Stimulated activated naive CD4-positive, alpha-beta T cell (primary cell): Measurements from ENCODE around the gene PDLIM4.

Experiments used
- DNase-seq, 6 experiments: peaks; one replicate each; lab custom pipeline; 2025; lab: John Stamatoyannopoulos, UW

The PDLIM4 gene

DNA sequence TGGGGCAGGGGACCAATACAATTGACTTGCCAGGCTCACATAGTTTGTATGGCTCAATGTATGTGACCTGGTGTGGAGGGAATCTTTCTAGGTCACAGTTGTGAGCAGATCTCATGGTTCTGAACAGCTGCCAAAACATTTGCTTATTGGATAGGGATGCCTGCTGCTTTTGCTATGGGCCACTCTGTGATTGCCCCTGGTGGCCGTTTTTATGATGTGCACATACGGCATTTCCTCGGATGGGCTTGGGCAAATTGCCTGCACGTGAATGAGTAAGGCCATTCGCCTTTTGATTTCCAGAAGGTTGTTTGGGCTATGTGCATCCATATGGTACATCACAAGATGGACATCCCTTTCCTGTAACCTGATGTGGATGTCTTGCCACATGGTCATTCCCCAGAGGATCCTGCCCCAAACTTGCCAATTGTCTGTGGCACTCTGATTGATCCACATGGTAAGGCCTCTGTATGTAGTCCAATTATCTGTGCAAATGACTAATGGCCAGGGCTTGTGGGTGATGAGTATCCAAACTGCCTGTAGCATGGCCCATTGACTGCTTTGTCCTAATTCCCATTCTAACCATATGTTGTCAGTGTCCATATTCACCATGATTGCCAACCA is 26.0 kb downstream of the PDLIM4 start:
- DNase-seq = no peak

DNA sequence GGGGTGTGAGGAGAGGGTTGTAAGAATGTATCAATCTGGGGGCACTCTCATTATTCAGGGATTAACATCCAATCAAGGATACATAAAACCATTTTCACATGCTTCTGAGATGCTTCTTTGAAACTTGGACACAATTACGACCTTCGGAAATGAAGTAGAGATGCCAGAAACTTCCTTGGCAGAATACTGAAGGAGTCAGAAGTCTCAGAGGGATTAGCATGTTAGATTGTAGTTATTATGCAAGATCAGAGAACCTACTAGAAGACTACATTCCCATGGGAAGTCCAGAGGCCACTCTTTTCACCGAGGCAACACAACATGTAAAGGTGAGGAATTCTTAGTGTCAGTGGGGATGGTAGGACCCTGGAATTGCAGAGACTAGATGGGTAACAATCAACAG is 31.6 kb downstream of the PDLIM4 start:
- no peak for DNase-seq

DNA sequence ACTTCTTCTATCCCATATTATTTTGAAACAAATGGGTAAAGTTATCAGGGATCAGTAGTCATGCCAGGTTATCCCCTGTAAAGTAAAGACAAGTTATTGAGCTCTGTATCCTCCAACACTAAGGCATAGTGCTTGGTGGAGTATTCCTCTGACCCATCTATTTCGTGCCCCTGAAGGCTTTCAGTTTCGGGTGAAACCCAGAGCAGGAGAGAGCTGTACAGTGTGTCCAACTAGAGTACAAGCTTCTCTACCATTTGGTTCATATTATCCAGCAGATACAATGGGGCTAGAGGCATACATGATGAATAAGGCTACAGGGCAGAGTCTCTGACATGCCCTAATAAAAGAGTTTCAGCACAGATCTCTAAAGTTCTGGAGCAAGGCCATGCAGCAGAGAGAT is 33.5 kb downstream of the PDLIM4 start:
- no peak for DNase-seq

DNA sequence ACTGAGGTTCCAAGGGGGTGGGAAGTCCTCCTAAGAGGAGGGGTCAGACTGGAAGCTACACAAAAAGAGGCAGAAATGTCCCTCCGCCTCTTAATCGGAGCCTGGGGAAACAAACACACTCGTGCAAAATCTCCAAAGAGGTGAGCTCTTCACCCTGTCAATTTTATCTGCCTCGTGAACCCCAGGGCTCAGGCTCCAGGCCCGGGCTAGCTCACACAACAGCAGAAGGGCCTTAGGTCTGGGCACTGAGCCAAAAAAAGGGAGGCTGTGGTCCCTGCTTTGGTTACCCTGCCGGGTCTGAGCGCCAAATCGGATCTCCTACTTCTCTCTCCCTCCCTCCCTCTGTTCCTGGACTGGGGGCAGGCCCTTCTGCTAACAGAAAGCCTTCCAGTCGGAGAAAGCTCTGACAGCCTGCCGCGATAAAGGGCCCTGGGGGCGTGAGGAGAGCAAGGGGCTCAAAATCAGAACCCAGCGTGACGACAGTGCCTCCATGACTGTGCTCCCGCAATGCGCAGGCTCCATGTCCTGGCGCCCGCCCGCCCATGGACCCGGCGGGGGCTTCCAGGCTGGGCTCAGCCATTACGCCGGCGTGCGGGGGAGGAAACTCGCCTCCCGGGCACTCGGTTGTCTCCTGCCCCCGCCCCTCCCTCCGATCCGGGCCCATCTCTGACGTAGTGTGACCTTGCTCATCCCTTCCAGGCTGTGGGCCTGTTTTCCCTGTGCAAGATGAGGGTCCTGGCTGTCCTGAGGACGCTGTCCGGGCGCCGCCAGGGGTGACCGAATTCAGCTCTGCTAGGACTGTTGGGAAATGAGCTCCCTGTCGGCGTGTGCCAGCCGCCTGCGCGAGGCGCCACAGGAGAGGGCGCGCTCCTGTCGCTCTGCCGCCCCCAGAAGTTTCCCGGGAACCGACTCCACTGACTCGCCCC is 35.8 kb downstream of the PDLIM4 start:
- DNase-seq = peak in 5 of 6 experiments; percentile 36 to 43 (median 40)

DNA sequence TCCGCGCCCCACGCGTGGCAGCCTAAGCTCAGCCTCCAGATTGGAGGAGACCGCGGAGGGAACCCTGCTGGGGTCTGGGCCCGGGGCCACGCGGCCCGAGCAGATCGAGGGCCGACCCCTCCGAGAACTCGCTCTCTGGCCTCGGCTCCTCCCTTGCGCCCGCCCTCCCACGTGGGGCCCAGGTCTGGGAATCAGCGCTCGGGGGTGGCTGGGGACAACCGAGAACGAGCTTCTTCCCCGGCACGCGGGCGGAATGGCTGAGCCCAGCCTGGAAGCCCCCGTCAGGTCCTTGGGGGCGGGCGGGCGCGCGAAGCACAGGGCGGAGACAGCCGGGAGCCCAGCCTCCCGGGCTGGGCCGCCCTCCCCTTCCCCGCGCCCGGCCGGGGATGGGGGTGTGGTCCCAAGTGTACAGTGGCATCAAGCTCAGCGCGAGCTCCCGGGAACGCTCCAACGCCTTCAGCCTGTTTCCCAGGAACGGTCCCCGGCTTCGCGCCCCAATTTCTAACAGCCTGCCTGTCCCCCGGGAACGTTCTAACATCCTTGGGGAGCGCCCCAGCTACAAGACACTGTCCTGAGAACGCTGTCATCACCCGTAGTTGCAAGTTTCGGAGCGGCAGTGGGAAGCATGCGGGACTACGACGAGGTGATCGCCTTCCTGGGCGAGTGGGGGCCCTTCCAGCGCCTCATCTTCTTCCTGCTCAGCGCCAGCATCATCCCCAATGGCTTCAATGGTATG is 36.7 kb downstream of the PDLIM4 start, which contains the start of gene SLC22A4:
Gene SLC22A4 (plus strand): TSS at position 403 of the 736 bp plus-strand sequence. CDS start 223 bp downstream, at position 626.
- DNase-seq = peak in 5 of 6 experiments; percentile 29 to 54 (median 47)

DNA sequence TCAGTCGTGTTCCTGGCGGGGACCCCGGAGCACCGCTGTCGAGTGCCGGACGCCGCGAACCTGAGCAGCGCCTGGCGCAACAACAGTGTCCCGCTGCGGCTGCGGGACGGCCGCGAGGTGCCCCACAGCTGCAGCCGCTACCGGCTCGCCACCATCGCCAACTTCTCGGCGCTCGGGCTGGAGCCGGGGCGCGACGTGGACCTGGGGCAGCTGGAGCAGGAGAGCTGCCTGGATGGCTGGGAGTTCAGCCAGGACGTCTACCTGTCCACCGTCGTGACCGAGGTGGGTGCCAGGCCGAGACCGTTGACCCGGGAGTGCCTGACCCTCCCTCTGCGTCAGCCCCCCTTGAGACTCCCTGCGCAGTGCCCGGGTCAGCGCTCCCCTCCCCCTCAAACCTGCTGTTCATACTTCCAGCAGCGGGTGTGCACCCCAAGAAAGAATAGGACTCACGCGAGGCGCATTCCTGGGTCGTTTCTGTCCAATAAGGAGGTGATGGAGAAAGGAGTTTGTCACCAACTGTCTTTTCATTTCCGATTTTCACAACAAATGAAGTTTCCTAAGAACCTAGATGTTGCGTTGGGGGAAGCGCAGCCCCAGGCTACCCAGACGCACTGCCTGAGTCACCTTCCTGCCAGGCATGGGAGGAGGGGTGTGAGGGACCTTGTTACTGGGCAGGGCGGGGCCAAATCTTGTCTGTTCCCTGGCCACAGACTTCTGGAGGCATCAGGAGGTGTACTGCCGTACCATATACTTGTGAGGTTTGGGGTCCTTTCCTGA is 37.4 kb downstream of the PDLIM4 start:
- peak in 2 of 6 experiments; percentile 10 to 16 for DNase-seq

DNA sequence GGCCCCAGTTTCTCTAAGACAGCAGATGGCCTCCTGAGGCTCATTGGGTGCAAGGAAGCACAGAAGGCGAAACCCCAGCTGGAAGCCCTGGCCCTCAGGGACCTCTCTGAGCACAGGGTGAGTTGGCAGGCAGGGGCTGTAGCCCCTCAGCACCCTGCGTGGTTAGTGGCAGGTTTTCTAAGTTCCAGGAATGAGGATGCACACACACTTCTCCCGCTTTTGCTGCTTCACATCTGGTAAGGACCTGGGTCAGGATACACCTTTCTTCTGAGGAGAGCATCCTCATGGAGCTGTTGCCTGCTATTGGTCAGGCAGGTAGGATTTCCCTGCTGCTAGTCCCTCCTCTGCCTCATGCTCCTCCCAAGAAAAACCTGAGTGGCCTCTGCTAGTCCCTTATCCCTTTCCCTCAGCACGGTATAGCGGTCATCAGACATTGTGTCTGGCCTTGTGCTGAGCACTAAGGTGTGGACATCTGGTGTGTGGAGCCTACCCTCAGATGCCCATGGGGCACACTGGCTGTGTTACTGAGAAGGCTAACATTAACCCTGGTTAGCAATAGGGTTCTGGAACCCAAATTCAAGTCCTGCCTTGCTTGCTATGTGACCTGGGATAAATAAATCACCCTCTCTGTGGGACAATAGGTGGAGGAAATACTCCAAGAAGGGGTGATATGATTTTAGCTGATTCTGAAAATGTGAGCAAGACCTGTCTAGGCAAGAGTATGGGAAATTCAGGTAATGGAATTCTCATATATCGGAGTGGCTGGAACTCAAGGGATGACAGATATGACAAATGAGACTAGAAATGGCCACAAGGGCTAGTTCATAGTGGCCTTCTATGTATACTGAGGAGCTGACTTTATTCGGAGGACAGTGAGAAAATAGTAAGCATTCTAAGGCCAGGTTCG is 38.3 kb downstream of the PDLIM4 start:
- no peak for DNase-seq

DNA sequence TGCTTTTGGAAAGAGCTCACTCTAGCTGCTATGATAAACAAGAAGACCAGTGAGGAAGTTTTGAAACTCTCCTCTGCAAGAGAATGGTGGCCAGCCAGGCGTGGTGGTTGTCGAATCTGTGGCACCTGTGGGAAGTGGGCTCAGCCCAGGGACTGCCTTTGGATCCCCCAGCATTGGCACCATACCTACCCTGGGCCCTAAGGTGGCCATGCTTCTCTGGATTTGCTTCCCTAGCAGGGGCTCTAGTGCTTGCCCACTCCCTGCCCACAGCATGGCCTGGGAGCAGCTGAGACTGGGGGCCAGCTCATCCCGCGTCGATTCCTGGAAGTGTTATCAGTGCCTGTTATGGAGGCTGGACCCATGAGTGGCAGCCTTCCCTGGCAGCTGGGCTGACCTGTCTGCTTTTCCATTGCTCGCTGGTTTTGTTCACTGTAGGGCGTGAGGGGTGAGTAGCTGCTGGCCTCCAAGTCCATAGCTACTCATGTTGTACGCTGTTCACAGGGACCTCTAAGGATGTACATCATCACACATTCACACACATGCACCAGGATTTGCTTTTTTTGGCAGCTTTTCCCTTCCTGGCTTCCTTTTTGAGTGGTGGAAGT is 39.0 kb downstream of the PDLIM4 start:
- DNase-seq = no peak

DNA sequence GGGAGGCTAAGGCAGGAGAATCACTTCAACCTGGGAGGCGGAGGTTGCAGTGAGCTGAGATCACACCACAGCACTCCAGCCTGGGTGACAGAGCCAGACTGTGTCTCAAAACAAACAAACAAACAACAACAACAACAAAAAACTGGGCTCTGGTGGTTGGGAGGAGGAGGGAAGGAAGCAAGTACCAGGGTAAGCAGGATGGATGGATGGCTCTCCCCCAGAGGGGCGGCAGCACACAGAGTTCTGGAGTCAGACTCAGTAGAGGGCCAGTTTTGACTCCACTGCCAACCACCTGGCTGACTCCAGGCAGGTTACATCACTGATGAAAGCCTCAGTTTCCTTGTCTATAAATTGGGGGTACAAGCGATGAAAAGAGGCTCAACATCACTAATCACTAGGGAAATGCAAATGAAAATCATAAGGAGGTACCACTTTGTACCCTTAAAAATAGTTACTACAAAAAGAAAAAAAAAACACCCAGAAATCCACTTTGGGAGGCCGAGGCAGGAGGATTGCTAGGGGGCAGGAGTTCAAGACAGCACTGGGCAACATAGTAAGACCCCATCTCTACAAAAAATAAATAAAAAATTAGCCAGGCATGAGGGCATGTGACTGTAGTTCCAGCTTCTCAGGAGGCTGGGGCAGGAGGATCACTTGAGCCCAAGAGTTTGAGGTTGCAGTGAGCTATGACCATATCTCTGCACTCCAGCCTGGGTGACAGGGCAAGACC is 39.9 kb downstream of the PDLIM4 start:
- DNase-seq = no peak

DNA sequence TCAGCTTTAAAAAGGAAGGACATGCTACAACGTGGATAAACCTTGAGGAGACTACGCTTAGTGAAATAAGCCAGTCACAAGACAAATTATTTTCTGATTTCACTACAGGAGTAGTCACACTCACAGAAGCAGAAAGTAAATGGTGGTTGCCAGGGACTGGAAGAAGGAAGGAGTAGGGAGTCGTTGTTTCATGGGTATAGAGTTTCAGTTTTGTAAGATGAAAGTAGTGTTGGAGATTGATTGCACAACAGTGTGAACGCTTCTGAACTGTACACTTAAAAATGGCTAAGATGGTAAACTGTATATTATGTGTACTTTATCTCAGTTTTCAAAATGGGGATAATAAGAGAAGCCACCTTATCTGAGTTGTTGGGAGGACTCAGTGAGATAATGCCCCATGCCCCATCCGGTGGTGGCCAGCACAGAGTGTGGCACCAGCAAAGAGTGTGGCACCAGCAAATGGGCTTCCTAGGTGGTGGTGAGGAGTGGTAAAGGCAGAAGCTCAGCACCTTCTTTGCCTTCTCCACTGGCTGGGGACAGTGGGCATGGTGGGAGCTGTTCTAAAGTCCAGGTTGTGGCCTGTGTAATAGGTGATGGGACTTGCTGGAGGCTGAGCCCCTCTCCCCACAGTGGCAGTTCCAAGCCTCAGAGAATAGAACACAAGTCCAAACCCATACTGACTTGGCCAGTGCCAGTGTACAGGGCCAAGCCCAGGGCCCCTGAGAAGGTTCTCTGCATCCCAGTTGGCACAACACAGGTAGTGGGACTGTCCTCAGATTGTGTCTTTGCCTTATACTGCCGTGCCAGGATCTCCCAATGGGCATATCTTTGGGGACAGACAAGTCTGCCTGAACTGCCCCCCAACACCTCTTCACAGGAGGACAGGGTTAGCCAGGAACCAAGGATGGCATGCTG is 41.1 kb downstream of the PDLIM4 start:
- DNase-seq = no peak

DNA sequence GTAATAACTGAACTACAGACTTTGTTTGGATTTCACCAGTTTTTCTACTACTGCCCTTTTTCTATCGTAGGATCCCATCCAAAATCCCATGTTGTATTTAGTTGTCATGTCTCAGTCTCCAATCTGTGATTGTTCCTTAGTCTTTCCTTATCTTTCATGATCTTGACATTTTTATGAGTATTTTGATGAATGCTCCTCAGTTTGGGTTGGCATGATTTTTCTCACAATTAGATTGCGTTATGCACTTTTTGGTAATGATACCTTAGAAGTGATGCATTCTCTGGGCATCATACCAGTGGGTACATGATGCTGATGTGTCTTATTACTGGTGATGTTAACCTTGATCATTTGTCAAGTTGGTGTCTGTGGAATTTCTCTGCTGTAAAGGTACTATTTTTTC is 42.4 kb downstream of the PDLIM4 start:
- no peak for DNase-seq

DNA sequence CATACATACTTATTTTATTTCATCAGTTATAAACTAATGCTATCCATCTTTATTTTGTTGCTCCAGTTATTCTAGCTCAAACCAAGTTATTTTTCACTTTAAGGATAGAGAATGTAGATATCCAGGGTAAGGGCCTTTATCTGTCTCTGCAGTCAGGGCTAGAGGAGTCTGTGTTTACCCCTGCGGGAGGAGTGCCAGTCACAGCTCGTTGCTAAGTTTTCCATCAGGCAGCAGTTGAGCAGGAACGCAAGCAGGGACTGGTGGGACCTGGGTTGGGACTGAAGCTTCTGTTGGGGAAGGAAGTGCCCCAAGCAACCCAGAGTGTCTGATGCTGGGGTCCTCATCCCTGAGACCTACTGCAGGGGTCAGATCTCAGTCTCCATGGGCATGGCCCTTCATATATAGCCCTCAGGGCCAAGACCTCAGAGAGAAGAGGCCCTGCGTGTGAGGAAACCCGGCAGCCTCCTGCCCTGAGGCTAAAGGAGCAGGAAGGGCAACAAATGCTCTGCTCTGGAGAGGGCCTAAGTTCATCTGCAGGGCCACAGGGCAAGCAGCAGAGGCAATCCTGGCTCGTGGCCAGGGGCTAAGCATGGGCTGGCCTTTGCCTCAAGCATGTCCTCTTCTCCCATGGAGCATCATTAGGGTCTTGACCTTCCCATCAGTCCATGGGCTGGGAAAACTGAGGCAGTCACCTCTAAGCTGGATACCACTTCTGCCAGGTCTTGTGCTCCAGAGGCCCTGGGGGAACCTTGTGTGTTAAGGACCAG is 43.3 kb downstream of the PDLIM4 start:
- no peak for DNase-seq

DNA sequence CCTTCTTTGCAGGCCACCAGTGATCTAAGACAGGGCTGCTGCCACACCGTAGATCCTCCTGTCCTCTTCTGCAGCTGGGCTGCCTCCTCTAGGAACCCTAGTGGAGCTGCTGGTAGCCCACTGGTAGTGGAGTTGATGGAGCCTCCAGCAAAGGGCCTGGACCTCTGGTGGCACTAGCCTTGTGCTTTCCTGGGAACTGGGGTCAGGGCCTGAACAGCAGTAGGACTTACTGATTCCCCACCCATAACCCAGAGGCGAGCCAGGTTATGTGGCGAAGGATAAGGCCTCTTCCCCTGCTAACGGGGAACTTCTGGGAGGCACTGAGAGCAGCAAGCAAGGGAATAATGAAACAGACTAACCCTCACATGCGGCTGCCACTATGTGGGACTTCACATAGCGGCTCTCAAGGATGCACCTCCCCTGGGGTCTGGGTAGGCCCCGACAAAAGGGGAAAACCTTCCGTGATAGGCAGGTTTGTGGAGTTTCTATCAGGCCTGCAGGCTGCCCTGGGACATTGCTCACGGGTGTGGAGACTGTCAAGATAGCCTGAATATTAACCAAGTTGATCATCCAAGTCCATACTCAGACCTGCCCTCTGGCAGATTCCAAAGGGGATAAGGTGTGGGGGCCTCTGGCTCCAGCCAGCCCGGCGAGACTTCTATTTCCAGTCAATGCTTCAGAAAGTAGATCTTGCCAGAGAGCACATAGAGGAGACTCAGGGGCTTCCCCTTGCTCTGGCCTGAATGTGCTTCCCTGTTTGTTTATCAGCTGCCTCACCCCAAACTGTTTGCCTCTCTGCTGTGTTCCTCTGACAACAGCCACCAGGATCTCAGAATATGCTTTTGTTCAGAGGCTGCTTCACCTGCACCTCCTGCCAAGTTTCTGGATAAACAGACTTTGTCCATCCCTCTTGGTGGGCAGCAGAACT is 44.1 kb downstream of the PDLIM4 start:
- DNase-seq = no peak

DNA sequence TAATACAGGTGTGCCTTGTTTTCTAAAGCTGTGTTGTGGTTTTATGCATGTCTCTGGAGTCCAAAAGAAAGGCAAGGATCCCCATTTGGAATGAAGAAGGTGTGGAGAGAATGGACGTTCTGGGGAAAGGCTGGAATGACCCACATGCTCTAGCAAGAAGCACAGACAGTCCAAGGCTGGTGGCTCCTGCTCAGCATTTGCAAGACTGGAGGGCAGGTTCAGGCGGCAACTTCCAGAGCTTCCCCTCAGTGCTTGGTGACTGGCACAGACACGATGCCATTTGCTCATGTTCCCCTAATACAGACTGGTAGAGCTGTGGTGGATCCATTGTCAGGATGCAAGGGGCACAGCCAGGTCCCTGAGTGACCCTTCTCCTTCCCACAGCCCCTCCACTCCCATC is 44.9 kb downstream of the PDLIM4 start:
- DNase-seq = no peak

DNA sequence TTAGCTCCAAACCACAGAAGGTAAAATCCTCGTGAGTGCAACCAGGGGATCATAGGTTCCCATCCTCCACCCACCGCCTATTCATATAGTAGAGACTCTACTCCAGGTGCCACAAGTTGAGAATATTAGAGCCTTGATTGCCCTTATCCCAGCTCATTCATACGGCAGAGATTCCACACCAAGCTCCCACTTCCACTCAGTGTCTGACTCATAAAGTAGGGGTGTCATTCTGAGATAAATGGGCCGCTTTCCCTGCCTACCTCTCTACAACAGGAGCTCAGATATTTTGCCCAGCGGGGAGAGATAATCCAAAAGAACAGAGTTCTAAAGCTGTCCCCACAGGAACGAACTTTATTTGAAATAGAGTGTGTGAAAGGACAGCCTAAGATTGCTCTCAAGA is 46.1 kb downstream of the PDLIM4 start:
- DNase-seq = no peak

DNA sequence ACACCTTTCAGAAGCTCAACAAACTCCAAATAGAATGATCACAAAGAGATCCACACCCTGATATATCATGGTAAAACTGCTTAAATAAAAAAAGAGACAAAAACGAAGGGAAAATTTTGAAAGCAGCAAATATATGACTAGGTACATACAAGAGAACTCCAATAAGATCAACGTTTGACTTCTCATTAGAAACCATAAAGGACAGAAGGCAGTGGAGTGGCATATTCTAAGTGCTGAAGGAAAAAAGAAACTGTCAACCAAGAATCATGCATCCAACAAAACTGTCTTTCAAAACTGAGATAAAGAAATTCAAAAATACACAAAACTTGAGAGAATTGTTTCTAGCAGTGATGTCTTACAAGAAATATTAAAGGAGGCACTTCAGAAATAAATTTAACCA is 47.9 kb downstream of the PDLIM4 start:
- no peak for DNase-seq

DNA sequence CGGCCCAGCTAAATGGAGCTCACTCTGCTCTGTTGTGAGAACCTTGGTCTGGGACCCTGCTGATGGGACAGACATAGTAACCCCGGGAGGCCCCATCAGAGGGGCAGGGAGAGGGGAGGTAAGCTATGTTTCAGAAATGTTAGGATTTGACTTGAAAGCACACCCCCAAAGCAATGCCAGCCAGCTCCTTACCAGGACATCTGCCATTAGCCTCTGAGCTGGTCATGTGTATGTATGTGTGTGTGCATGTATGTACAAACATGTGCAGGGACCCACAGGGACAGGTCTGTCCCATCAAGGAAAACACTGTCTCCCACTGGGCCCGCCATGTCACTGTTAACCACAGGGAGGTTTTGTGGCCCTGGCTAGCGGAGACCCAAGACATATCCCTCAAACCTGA is 51.2 kb downstream of the PDLIM4 start:
- no peak for DNase-seq
